ENCODE results near the gene PTPRG. TPM values are rescaled to one million over a fixed set of nuclear protein-coding genes. Genes with fewer than 3 reads are reported as not detected.

The PTPRG gene
- total RNA-seq, 1 experiment from 2014 or later = 69.3 TPM

DNA sequence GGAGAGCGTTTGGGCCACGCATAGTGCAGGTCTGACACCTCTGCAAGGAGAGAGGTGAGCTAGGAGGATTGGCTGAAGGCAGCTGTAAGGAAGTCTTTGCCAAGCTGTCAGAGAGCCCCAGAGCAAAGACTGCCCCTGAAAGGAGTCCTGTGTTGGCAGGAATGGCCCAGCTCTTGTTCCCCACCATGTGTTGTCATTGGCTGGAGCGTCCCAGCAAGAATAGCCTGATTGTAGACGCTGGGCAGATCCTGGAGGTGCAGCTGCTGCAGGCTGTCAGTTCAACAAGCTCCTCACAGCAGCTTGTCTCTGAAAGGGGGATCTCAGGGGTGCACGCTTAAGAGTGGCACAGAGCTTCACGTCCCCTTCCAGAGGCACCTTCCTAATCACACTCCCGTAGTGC is 574.4 kb downstream of the PTPRG start:
- no peak overlapping the region for H3K4me2 ChIP-seq (ENCODE audit: insufficient read depth, insufficient read length, low read length)
- H2BK5ac ChIP-seq (ENCODE audit: insufficient read length, low read length) = no peak overlapping the region
- H3K27ac Mint-ChIP-seq = no peak overlapping the region
- H3K27ac ChIP-seq (ENCODE audit: insufficient read length, low read depth, low read length) = no peak overlapping the region
- H2BK12ac ChIP-seq (ENCODE audit: insufficient read length, low read depth, low read length) = no peak overlapping the region
- no peaks in the 10 kb centered on the region for H4K20me1 ChIP-seq (ENCODE audit: control insufficient read depth, insufficient read depth, insufficient read length)
- H2AFZ ChIP-seq (ENCODE audit: low read length) = no peak overlapping the region
- H3K79me1 ChIP-seq (ENCODE audit: insufficient read depth, low read depth, low read length, poor library complexity, severe bottlenecking) = no peaks in the 10 kb centered on the region
- no CpG with 5 or more reads among the region's 7 CpGs for WGBS (ENCODE audit: extremely low coverage, insufficient read length, low lambda C conversion rate)
- DNase-seq = no peak
- no peak overlapping the region for H3K4ac ChIP-seq (ENCODE audit: low read depth, low read length)
- no peak overlapping the region for H2AK5ac ChIP-seq (ENCODE audit: insufficient read length, low read length)
- H2BK120ac ChIP-seq (ENCODE audit: low read depth, low read length, poor library complexity, severe bottlenecking) = no peak overlapping the region
- H3K4me3 Mint-ChIP-seq = no peak overlapping the region
- no peak overlapping the region for H3T11ph ChIP-seq (ENCODE audit: low read length)
- H4K8ac ChIP-seq (replicated peaks; ENCODE audit: insufficient read length, low read depth, low read length) = no peak overlapping the region
- no peaks in the 10 kb centered on the region for H3K9me3 Mint-ChIP-seq
- no peak overlapping the region for H4K91ac ChIP-seq (ENCODE audit: insufficient read length, low read depth, low read length)
- no peaks in the 10 kb centered on the region for H3K9me3 ChIP-seq (ENCODE audit: control insufficient read depth, low read depth, low read length)
- no peaks in the 10 kb centered on the region for H3K27me3 Mint-ChIP-seq (ENCODE audit: low read depth)
- H2BK15ac ChIP-seq (ENCODE audit: low read depth, low read length) = no peak overlapping the region
- no peak overlapping the region for H3K23ac ChIP-seq (ENCODE audit: insufficient read length, low read depth, low read length)
- H3K4me1 ChIP-seq (ENCODE audit: insufficient read depth, low read length) = no peaks in the 10 kb centered on the region
- no peaks in the 10 kb centered on the region for H3K23me2 ChIP-seq (ENCODE audit: insufficient read length, low read depth, low read length, poor library complexity, severe bottlenecking)
- H3K56ac ChIP-seq (ENCODE audit: insufficient read length, low read depth, low read length) = no peak overlapping the region
- no peak overlapping the region for H3K18ac ChIP-seq (ENCODE audit: insufficient read length, low read depth, low read length)
- no peak overlapping the region for H3K14ac ChIP-seq (ENCODE audit: insufficient read depth, low read length)
- no peaks in the 10 kb centered on the region for H3K27me3 ChIP-seq (ENCODE audit: insufficient read depth, low read length)
- TF ChIP-seq, protein P1, sequence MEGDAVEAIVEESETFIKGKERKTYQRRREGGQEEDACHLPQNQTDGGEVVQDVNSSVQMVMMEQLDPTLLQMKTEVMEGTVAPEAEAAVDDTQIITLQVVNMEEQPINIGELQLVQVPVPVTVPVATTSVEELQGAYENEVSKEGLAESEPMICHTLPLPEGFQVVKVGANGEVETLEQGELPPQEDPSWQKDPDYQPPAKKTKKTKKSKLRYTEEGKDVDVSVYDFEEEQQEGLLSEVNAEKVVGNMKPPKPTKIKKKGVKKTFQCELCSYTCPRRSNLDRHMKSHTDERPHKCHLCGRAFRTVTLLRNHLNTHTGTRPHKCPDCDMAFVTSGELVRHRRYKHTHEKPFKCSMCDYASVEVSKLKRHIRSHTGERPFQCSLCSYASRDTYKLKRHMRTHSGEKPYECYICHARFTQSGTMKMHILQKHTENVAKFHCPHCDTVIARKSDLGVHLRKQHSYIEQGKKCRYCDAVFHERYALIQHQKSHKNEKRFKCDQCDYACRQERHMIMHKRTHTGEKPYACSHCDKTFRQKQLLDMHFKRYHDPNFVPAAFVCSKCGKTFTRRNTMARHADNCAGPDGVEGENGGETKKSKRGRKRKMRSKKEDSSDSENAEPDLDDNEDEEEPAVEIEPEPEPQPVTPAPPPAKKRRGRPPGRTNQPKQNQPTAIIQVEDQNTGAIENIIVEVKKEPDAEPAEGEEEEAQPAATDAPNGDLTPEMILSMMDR (conservative IDR thresholded peaks at IDR 0.05) = no peak
- no peaks in the 10 kb centered on the region for H3K79me2 ChIP-seq (ENCODE audit: insufficient read depth, low read length)
- H4K5ac ChIP-seq (ENCODE audit: insufficient read length, low read depth, low read length) = no peak overlapping the region
- H3K9ac ChIP-seq (ENCODE audit: extremely low read depth, insufficient read length, low read length) = no peak overlapping the region
- peaks cover 0 to 31% (median 15%) of the 10 kb centered on the region in 3 experiments; a peak in 5 of 7 replicates for H3K36me3 Mint-ChIP-seq (ENCODE audit: insufficient read depth in 1 of 3, low read depth in 3 of 3)
- peaks cover 2 to 6% of the 10 kb centered on the region in 2 experiments; a peak in 2 of 4 replicates for H3K4me1 Mint-ChIP-seq
- no peak overlapping the region for H2BK20ac ChIP-seq (ENCODE audit: low read depth, low read length, poor library complexity, severe bottlenecking)
